Measurements from ENCODE around the gene GET4. TPM values are rescaled to one million over a fixed set of nuclear protein-coding genes. Genes with fewer than 3 reads are reported as not detected.

GET4 gene
- total and polyA plus RNA-seq, 10 of the 15 experiments (the other 5 are each of a cell fraction or from before 2014, with no cell fraction given): 0.66 to 73.8 (median 34.0) TPM

DNA sequence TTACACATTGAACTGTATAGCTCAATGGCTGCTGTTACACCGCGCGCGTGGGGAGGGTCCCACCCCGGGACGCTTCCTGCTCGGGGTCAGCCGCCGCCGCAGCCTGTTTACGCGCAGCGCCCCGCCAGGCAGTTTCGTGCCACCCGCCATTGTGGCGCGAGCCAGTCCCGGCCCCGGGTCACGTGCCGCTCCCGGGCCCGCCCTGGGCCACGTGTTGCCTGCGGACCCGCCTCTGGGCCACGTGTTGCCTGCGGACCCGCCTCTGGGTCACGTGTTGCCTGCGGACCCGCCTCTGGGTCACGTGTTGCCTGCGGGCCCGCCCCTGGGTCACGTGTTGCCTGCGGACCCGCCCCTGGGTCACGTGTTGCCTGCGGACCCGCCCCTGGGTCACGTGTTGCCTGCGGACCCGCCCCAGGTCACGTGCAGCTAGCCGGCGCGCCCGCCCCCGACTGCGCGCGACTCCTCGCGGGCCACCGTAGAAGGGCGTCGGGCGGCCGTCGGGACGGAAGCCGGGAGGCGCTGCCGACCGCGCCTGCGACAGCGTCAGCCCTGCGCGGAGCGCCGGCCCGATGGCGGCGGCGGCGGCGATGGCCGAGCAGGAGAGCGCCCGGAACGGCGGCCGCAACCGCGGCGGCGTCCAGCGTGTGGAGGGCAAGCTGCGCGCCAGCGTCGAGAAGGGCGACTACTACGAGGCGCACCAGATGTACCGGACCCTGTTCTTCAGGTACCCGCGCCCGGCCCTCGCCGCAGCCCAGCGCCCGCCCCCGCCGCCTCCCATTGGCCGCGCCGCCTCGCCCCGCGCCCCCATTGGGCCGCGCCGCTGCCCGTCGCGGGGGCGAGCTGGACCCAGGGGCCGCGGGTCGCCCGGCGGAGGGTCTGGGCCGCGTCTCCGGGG lies at the start of gene GET4 (continued):
- TF ChIP-seq MAX (IDR thresholded peaks at IDR 0.05; ENCODE audit: low read depth, low read length) (peak; percentile 100), BACH1 (IDR thresholded peaks at IDR 0.05; ENCODE audit: borderline replicate concordance) (peak; percentile 90), SPI1 (IDR thresholded peaks at IDR 0.05; ENCODE audit: borderline replicate concordance, insufficient read depth, low read depth, low read length) (no peak), CTCF (IDR thresholded peaks at IDR 0.05 in 2 of 3, conservative IDR thresholded peaks at IDR 0.05 in 1 of 3; ENCODE audit: control insufficient read depth in 2 of 3, extremely low read depth in 1 of 3, insufficient read depth in 1 of 3, low read depth in 3 of 3, low read length in 3 of 3) (peak; percentile 17 to 29 (median 19); a peak in 3 of 6 replicates), BHLHE40 (IDR thresholded peaks at IDR 0.05; ENCODE audit: borderline replicate concordance in 1 of 2, low read depth in 2 of 2, low read length in 1 of 2) (peak; percentile 99 to 100), DPF2 (IDR thresholded peaks at IDR 0.05) (peak; percentile 89; the same call in 1 of the 2 replicates), GABPA (IDR thresholded peaks at IDR 0.05; ENCODE audit: low read depth) (no peak), CBX5 (IDR thresholded peaks at IDR 0.05; ENCODE audit: low read depth) (no peak), SMAD5 (IDR thresholded peaks at IDR 0.05; ENCODE audit: low read depth) (no peak), CHD1 (IDR thresholded peaks at IDR 0.05; ENCODE audit: low read depth, low read length) (peak; percentile 33; the same call in 1 of the 2 replicates), STAT1 (conservative IDR thresholded peaks at IDR 0.05) (peak; percentile 50; the same call in 1 of the 2 replicates), CBFB (IDR thresholded peaks at IDR 0.05; ENCODE audit: low read depth) (no peak), MTA2 (IDR thresholded peaks at IDR 0.05; ENCODE audit: low read depth) (no peak), TCF3 (IDR thresholded peaks at IDR 0.05; ENCODE audit: borderline replicate concordance, insufficient read depth, low read depth, low read length) (peak; percentile 49; the same call in 1 of the 2 replicates), GATAD2B (conservative IDR thresholded peaks at IDR 0.05; ENCODE audit: low read depth) (peak; percentile 92), ZNF24 (IDR thresholded peaks at IDR 0.05) (peak; percentile 58; the same call in 1 of the 2 replicates), EP300 (IDR thresholded peaks at IDR 0.05; ENCODE audit: borderline replicate concordance in 1 of 2, control insufficient read depth in 1 of 2, low read depth in 2 of 2, low read length in 2 of 2) (no peak; a peak in 1 of 4 replicates)
- TF ChIP-seq, protein P1, sequence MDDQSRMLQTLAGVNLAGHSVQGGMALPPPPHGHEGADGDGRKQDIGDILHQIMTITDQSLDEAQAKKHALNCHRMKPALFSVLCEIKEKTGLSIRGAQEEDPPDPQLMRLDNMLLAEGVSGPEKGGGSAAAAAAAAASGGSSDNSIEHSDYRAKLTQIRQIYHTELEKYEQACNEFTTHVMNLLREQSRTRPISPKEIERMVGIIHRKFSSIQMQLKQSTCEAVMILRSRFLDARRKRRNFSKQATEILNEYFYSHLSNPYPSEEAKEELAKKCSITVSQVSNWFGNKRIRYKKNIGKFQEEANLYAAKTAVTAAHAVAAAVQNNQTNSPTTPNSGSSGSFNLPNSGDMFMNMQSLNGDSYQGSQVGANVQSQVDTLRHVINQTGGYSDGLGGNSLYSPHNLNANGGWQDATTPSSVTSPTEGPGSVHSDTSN (IDR thresholded peaks at IDR 0.05; ENCODE audit: insufficient replicate concordance, low read depth, low read length): peak; percentile 96
- TF ChIP-seq, protein P2, sequence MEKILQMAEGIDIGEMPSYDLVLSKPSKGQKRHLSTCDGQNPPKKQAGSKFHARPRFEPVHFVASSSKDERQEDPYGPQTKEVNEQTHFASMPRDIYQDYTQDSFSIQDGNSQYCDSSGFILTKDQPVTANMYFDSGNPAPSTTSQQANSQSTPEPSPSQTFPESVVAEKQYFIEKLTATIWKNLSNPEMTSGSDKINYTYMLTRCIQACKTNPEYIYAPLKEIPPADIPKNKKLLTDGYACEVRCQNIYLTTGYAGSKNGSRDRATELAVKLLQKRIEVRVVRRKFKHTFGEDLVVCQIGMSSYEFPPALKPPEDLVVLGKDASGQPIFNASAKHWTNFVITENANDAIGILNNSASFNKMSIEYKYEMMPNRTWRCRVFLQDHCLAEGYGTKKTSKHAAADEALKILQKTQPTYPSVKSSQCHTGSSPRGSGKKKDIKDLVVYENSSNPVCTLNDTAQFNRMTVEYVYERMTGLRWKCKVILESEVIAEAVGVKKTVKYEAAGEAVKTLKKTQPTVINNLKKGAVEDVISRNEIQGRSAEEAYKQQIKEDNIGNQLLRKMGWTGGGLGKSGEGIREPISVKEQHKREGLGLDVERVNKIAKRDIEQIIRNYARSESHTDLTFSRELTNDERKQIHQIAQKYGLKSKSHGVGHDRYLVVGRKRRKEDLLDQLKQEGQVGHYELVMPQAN (conservative IDR thresholded peaks at IDR 0.05): peak; percentile 87
- TF ChIP-seq, protein P3, sequence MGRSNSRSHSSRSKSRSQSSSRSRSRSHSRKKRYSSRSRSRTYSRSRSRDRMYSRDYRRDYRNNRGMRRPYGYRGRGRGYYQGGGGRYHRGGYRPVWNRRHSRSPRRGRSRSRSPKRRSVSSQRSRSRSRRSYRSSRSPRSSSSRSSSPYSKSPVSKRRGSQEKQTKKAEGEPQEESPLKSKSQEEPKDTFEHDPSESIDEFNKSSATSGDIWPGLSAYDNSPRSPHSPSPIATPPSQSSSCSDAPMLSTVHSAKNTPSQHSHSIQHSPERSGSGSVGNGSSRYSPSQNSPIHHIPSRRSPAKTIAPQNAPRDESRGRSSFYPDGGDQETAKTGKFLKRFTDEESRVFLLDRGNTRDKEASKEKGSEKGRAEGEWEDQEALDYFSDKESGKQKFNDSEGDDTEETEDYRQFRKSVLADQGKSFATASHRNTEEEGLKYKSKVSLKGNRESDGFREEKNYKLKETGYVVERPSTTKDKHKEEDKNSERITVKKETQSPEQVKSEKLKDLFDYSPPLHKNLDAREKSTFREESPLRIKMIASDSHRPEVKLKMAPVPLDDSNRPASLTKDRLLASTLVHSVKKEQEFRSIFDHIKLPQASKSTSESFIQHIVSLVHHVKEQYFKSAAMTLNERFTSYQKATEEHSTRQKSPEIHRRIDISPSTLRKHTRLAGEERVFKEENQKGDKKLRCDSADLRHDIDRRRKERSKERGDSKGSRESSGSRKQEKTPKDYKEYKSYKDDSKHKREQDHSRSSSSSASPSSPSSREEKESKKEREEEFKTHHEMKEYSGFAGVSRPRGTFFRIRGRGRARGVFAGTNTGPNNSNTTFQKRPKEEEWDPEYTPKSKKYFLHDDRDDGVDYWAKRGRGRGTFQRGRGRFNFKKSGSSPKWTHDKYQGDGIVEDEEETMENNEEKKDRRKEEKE (IDR thresholded peaks at IDR 0.05): no peak
